H9 (cell line): ENCODE measurements around the gene DGKG. TPM values are rescaled to one million over a fixed set of nuclear protein-coding genes. Genes with fewer than 3 reads are reported as not detected.

Experiments
- DNase-seq: peaks from one replicate; pipeline ENCODE4 v3.0.0-alpha.2; 2017
- H2AFZ ChIP-seq: one replicate; pipeline ENCODE4 v1.6.1; 2013; ENCODE audit warnings: mild to moderate bottlenecking, low read length, control low read depth, moderate library complexity
- H2AK5ac ChIP-seq: 2 replicates; pipeline ENCODE4 v1.6.1; 2013; ENCODE audit warnings: low read length, control low read depth, mixed read lengths; ENCODE audit not compliant: insufficient read length
- H2BK120ac ChIP-seq: one replicate; pipeline ENCODE4 v1.6.1; 2013; ENCODE audit warnings: low read depth, mild to moderate bottlenecking, low read length, control low read depth, inconsistent platforms; ENCODE audit not compliant: poor library complexity, severe bottlenecking
- H2BK12ac ChIP-seq: 2 replicates; pipeline ENCODE4 v1.6.1; 2013; ENCODE audit warnings: low read length, control low read depth, mixed read lengths, low read depth; ENCODE audit not compliant: insufficient read length
- H2BK15ac ChIP-seq: 2 replicates; pipeline ENCODE4 v1.6.1; 2013; ENCODE audit warnings: low read depth, low read length, control low read depth
- H2BK20ac ChIP-seq: one replicate; pipeline ENCODE4 v1.6.1; 2013; ENCODE audit warnings: low read depth, mild to moderate bottlenecking, low read length, control low read depth, inconsistent platforms; ENCODE audit not compliant: poor library complexity, severe bottlenecking
- H2BK5ac ChIP-seq: 2 replicates; pipeline ENCODE4 v1.6.1; 2013; ENCODE audit warnings: low read length, control low read depth, mixed read lengths; ENCODE audit not compliant: insufficient read length
- H3K14ac ChIP-seq: 2 replicates; pipeline ENCODE4 v1.6.1; 2013; ENCODE audit warnings: low read length, control low read depth; ENCODE audit not compliant: insufficient read depth
- H3K18ac ChIP-seq: 2 replicates; pipeline ENCODE4 v1.6.1; 2013; ENCODE audit warnings: low read depth, mild to moderate bottlenecking, mixed read lengths, low read length, control low read depth; ENCODE audit not compliant: insufficient read length
- H3K23ac ChIP-seq: 2 replicates; pipeline ENCODE4 v1.6.1; 2013; ENCODE audit warnings: low read length, control low read depth, mixed read lengths, low read depth; ENCODE audit not compliant: insufficient read length
- H3K23me2 ChIP-seq: 2 replicates; pipeline ENCODE4 v1.6.1; 2013; ENCODE audit warnings: low read depth, mild to moderate bottlenecking, mixed read lengths, low read length, control low read depth; ENCODE audit not compliant: insufficient read length, poor library complexity, severe bottlenecking
- H3K27ac ChIP-seq: 2 replicates; pipeline ENCODE4 v1.5.1; 2013; ENCODE audit warnings: low read length, control low read depth, mixed read lengths, low read depth; ENCODE audit not compliant: insufficient read length
- H3K27me3 ChIP-seq: 2 replicates; pipeline ENCODE4 v1.6.1; 2013; ENCODE audit warnings: low read length, control low read depth, inconsistent platforms; ENCODE audit not compliant: insufficient read depth
- H3K4ac ChIP-seq: 2 replicates; pipeline ENCODE4 v1.6.1; 2013; ENCODE audit warnings: low read depth, mild to moderate bottlenecking, control low read depth, inconsistent platforms, low read length, moderate library complexity
- H3K4me1 ChIP-seq: 2 replicates; pipeline ENCODE4 v1.6.1; 2013; ENCODE audit warnings: low read length, control low read depth, inconsistent platforms; ENCODE audit not compliant: insufficient read depth
- H3K4me2 ChIP-seq: 2 replicates; pipeline ENCODE4 v1.6.1; 2013; ENCODE audit warnings: low read length, control low read depth, mixed read lengths; ENCODE audit not compliant: insufficient read length, insufficient read depth
- H3K56ac ChIP-seq: 2 replicates; pipeline ENCODE4 v1.6.1; 2013; ENCODE audit warnings: low read depth, mild to moderate bottlenecking, mixed read lengths, low read length, control low read depth; ENCODE audit not compliant: insufficient read length
- H3K79me1 ChIP-seq: 2 replicates; pipeline ENCODE4 v1.6.1; 2013; ENCODE audit warnings: low read depth, mild to moderate bottlenecking, moderate library complexity, low read length, control low read depth, inconsistent platforms; ENCODE audit not compliant: insufficient read depth, poor library complexity, severe bottlenecking
- H3K79me2 ChIP-seq: 2 replicates; pipeline ENCODE4 v1.6.1; 2013; ENCODE audit warnings: low read length, control low read depth, inconsistent platforms; ENCODE audit not compliant: insufficient read depth
- H3K9ac ChIP-seq: 2 replicates; pipeline ENCODE4 v1.6.1; 2013; ENCODE audit warnings: low read length, control low read depth, mixed read lengths; ENCODE audit not compliant: insufficient read length; ENCODE audit errors: extremely low read depth
- H3K9me3 ChIP-seq: one replicate; pipeline ENCODE4 v1.6.1; 2013; ENCODE audit warnings: low read depth, low read length, inconsistent platforms; ENCODE audit not compliant: control insufficient read depth
- H3T11ph ChIP-seq: one replicate; pipeline ENCODE4 v1.6.1; 2013; ENCODE audit warnings: mild to moderate bottlenecking, low read length, control low read depth, inconsistent platforms
- H4K20me1 ChIP-seq: one replicate; pipeline ENCODE4 v1.6.1; 2013; ENCODE audit not compliant: control insufficient read depth, insufficient read length, insufficient read depth
- H4K5ac ChIP-seq: 2 replicates; pipeline ENCODE4 v1.6.1; 2013; ENCODE audit warnings: low read depth, mild to moderate bottlenecking, mixed read lengths, low read length, control low read depth; ENCODE audit not compliant: insufficient read length
- H4K8ac ChIP-seq: replicated peaks from 2 replicates; pipeline ENCODE4 v1.6.1; 2013; ENCODE audit warnings: low read length, control low read depth, mixed read lengths, low read depth; ENCODE audit not compliant: insufficient read length
- H4K91ac ChIP-seq: 2 replicates; pipeline ENCODE4 v1.6.1; 2013; ENCODE audit warnings: low read depth, mild to moderate bottlenecking, moderate library complexity, mixed read lengths, low read length, control low read depth; ENCODE audit not compliant: insufficient read length
- H3K27ac Mint-ChIP-seq, 3 experiments: 2 replicates in 2 of 3; 3 replicates in 1 of 3; pipeline ENCODE4 v1.8.0; 2020 to 2021; ENCODE audit warnings: mixed read lengths in 3 of 3, mild to moderate bottlenecking in 1 of 3, moderate library complexity in 1 of 3
- H3K27me3 Mint-ChIP-seq: 2 replicates; pipeline ENCODE4 v1.8.0; 2021; ENCODE audit warnings: low read depth, mild to moderate bottlenecking, moderate library complexity, mixed read lengths
- H3K36me3 Mint-ChIP-seq, 3 experiments: 2 replicates in 2 of 3; 3 replicates in 1 of 3; pipeline ENCODE4 v1.8.0; 2020 to 2021; ENCODE audit warnings: low read depth in 3 of 3, mixed read lengths in 3 of 3; ENCODE audit not compliant: insufficient read depth in 1 of 3
- H3K4me1 Mint-ChIP-seq, 2 experiments: 2 replicates each; pipeline ENCODE4 v1.8.0; 2020; ENCODE audit warnings: mixed read lengths in 2 of 2
- H3K4me3 Mint-ChIP-seq, 2 experiments: 2 replicates in 1 of 2; 3 replicates in 1 of 2; pipeline ENCODE4 v1.8.0; 2020 to 2021; ENCODE audit warnings: mild to moderate bottlenecking in 2 of 2, mixed read lengths in 2 of 2, moderate library complexity in 1 of 2
- H3K9me3 Mint-ChIP-seq, 2 experiments: 2 replicates in 1 of 2; 3 replicates in 1 of 2; pipeline ENCODE4 v1.8.0; 2020; ENCODE audit warnings: mild to moderate bottlenecking in 2 of 2, mixed read lengths in 2 of 2, moderate library complexity in 1 of 2
- CTCF ChIP-seq: fragments of 200-600 bp; sonication (generic); conservative IDR thresholded peaks from 3 replicates; pipeline ENCODE4 v1.8.0; 2021; ENCODE audit warnings: antibody characterized with exemption, mild to moderate bottlenecking
- WGBS: extraction: QIAGEN DNeasy Blood & Tissue Kit; methylation state at CpG from one replicate; pipeline ENCODE4 v1.1.7; 2013; ENCODE audit warnings: missing lambda C conversion rate, low lambda C conversion rate, mixed read lengths; ENCODE audit not compliant: insufficient read length; ENCODE audit errors: extremely low coverage; 5-methylcytosine and 5-hydroxymethylcytosine counted together
- total RNA-seq: library from RNA; stranded (reverse); gene quantifications from 2 replicates; pipeline ENCODE4 v1.2.1, GENCODE V29; 2021

Gene DGKG
- total RNA-seq, 1 experiment from 2014 or later: not detected

DNA sequence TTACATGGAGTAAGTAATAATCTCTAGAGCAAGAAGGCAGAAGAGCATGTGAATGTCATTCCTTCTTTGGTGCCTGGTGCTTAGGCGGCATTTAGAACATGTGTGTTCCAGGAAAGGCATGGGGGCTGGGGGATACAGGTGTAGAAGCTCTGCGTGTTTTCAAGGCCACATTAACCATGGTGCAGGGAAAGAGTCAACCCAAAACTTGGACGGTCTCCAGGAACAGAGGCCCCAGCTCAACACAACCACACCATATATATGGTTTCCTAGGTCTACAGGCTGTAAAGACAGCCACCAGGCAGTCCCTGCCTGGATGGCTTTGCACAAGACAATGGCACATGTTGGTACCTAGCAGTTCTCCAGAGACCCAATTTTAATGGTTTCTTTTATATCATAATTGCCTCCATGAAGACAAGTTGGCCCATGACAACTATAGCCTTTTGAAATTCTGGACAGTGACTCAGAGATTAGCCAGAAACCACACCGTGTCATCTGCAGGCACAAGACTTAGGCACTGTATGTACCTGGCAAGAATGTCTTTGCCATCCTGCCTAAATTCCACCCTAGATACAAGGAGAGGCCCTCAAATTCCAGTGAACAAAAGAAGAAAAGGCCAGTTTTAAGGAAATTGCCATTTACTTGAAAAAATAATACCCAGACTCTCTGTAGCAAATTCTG lies 25.0 kb upstream of the DGKG start:
- peaks cover 1% of the 10 kb centered on the region for H3K27me3 Mint-ChIP-seq
- Histone ChIP-seq H2BK120ac (no peak overlapping the region), H3K79me1 (no peaks in the 10 kb centered on the region), H2AFZ (no peak overlapping the region), H2BK12ac (no peak overlapping the region), H3K79me2 (no peaks in the 10 kb centered on the region), H3K27me3 (no peaks in the 10 kb centered on the region), H3K4me1 (no peaks in the 10 kb centered on the region), H3K18ac (no peak overlapping the region), H3K14ac (no peak overlapping the region), H2AK5ac (no peak overlapping the region), H3K4ac (no peak overlapping the region), H4K91ac (no peak overlapping the region), H4K5ac (no peak overlapping the region), H4K20me1 (no peaks in the 10 kb centered on the region), H3K23ac (no peak overlapping the region), H3T11ph (no peak overlapping the region), H4K8ac (no peak overlapping the region), H2BK20ac (no peak overlapping the region), H2BK5ac (no peak overlapping the region), H3K27ac (no peak overlapping the region), H3K56ac (no peak overlapping the region), H3K4me2 (no peak overlapping the region), H3K9me3 (no peaks in the 10 kb centered on the region), H2BK15ac (no peak overlapping the region), H3K9ac (no peak overlapping the region), H3K23me2 (no peaks in the 10 kb centered on the region)
- no CpG with 5 or more reads among the region's 4 CpGs for whole genome bisulfite sequencing
- H3K4me3 Mint-ChIP-seq: no peak overlapping the region
- no peaks in the 10 kb centered on the region for H3K36me3 Mint-ChIP-seq
- H3K27ac Mint-ChIP-seq: no peak overlapping the region
- peaks cover 8 to 13% of the 10 kb centered on the region in 2 experiments for H3K4me1 Mint-ChIP-seq
- DNase-seq: no peak
- no peaks in the 10 kb centered on the region; a peak in 1 of 5 replicates for H3K9me3 Mint-ChIP-seq
- TF ChIP-seq CTCF: no peak
